Stimulated activated CD8-positive, alpha-beta memory T cell treated with anti-CD3 and anti-CD28 coated beads, Interleukin-2, amount 100 ng/mL, for 48 hours (primary cell): Measurements from ENCODE around the gene EFCAB9.
"Not testable (repeated sequence)": the region's sequence is repeated elsewhere in the genome, so short reads cannot be mapped to it uniquely, and the experiment has no call there.

Experiments
- DNase-seq, 2 donors: peaks; one replicate each; pipeline ENCODE4 v3.0.0-alpha.2; 2020; ENCODE audit warnings: low read depth in 2 of 2

Gene EFCAB9

DNA sequence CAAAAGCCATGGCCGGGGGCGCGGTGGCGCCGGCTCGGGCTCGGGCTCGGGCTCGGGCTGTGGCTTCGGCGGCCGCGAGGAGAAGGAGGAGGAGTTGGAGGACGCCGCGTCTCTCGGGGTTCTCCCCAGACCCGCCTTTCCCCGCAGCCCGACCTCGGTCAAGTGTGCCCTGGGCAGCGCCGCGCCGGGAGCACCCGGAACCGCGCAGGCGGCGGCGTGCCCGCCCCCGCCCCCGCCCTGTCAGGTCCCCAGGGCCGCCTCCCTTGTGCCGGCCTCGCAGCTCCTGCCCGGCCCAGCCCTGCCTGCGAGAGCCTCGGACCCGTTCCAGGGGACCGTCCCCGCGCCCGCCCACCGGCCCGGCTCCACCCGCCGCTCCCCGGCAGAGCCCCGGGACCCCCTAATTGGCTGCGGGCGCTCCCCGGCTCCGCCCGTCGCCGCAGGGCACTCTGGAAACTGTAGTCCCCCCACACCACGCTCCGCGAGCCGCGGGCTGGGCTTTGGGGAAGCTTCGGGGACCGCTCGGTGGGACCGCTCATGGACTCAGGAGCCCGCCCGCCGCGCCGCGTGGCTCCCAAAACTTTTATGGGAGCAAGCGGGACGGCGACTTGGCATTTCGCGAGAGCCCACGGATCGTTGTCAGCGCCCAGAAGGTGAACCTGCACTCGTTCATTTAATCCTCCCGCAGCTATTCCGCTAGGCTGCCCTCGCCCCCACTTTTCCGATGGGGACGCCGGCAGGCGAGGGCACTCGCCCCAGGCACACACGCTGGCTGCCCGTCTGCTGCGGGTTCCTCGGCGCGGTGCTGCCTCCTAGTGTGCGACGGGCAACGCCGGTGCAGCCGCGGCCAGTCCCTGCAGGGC lies 5.7 kb upstream of the EFCAB9 start, which contains the start of gene STK10:
Gene STK10 (minus strand): TSS at position 192 of the 860 bp plus-strand sequence. CDS start 182 bp downstream, at position 10.
- peak; percentile 87 to 89 for DNase-seq

DNA sequence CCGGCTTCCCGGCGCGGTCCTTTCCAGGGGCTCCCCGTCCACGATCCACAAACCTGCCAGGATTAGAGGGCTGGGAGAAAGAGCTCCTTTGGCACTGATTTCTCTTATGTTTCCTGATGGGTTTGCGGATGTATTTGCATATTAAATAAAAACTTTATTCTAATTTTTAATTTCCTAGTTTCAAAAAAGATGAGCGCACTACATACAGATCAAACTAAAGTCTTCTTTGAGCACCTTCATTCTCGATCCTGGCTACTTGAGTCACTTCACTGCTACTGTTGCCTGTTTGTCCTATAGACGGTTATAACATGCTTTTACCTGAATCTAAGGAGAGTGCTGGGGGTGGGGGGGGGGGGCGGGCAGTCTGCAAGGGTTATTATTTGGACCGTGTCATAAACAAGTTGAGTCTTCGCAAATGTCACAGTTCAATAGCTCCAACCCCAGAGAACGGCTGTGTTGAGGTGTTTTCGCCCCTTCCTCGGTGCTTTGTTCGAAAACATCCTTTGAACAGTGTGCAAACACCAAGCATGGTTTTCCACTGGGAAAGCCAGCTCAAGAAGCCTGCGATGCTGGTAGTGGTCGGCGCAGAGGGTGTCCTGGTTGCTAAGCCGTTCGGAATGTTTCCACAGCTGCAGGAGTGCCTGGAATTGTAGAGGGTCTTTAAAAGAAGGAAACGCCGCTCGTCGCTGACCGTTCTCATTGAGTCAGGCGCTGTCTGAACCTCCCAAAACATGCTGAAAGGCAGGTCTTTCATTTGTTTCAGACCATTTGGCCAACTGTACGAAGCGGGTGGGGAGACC lies 4.9 kb upstream of the EFCAB9 start:
- no peak for DNase-seq

DNA sequence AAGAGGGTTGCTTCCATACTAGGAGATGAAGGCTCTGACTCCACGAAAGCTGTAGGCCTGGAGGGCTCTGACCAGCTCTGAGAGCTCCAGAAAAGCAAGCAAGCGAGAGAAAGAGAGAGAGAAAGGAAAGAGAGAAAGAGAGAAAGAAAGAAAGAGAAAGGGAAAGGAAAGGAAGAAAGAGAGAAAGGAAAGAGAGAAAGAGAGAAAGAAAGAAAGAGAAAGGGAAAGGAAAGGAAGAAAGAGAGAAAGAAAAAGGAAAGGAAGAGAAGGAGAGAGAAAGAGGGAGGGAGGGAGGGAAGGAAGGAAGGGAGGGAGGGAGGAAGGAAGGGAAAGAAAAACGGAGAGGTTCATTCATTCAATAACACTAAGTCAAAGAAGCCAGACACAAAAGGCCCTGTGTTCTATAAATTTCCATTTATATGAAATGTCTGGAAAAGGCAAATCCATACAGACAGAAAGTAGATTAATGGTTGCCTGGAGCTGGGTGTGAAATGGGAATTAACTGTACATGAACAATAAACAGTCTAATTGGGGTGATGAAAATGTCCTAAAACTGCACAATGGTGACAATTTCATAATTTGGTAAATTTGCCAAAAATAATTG lies 4.2 kb upstream of the EFCAB9 start:
- DNase-seq = no peak

DNA sequence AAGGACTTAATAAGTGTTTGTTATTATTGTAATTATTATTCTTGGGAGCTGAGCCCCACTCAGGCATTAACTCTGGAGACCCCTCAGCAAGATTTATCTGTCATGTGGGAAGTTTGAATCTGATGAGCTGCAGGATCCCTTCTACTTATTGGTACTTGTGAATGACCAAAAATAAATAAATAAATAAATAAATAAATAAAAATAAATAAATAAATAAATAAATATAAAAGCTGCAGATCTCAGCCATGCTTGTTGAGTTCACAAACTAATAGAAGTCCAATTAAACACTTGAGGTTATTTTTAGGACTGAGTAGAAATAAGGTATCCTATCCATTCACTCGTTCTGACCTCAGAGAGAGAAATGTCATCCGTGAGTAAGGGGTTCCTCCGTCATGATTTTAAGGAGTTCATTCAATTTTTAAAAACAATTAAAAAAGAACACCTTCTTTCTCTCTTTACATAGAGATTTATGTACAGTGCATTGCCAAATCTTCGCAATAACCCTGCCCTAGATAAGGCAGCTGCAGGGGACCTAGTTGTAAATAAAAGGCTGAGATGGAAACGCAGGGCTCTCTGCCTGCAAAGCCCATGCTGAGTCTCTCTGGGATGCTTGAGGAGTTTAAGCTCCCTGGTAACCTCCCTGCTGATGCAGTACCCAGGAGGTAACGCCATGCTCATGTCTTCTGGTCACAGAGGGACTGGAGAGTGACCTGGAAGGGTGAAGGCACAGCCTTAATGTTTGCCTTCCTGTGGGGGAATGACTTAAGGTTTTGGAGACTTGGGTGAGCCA lies 1.2 kb downstream of the EFCAB9 start:
- no peak for DNase-seq

DNA sequence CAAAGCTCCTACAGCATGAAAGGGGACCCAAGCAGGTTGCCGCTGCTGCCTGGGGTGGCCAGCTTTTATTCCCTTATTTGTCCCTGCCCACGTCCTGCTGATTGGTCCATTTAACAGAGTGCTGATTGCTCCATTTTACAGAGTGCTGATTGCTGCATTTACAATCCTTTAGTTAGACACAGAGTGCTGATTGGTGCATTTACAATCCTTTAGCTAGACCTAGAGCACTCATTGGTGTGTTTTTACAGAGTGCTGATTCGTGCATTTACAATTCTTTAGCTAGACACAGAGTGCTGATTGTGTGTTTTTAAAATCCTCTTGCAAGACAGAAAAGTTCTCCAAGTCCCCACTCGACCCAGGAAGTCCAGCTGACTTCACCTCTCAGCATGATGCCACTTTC lies 3.8 kb downstream of the EFCAB9 start:
- not testable (repeated sequence) for DNase-seq

DNA sequence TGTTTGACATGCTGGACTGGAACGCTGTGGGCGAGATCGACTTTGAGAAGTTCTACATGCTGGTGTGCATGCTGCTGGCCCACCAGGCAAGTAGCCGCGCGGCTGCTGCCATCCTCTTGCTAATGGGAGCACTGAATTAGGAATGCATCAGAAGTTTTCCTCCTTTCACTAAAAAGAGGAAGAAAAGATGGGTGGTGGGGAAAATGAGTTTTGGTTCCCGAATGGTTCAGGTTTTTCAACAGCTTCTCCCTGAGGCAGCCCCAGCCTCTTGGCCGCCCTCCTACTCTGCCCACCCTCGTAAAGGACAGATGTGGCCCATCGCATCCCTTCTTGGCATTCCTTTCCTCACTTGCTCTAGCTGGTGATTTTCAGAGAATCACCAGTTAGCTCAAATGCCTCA lies 5.5 kb downstream of the EFCAB9 start:
- DNase-seq = no peak

DNA sequence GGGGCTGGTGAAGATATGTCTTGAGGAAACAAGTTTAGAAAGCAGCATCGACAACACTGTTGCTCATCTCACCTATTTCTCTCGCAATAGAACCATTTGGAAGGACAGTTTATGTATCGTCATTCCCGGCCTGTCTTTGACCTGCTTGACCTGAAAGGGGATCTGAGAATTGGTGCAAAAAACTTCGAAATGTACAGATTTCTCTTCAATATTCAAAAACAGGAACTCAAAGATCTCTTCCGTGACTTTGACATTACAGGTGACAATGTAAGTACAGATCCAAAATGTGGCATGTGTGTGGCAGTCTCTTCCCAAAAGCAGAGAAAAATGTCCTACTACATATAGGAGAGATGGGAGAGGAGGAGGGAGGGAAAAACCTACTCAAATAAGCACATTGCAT lies 6.5 kb downstream of the EFCAB9 start:
- no peak for DNase-seq

DNA sequence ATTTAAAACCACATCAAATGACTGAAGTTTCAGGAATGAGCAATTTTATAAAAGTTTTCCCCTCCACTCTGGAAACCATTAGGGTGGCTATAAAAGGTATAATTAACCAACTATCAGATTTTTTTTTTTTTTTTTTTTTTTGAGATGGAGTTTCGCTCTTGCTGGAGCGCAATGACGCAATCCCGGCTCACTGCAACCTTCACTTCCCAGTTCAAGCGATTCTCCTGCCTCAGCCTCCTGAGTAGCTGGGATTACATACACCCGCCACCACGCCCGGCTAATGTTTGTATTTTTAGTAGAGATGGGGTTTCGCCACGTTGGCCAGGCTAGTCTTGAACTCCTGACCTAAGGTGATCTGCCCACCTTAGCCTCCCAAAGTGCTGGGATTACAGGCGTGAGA lies 12.0 kb downstream of the EFCAB9 start:
- not testable (repeated sequence) for DNase-seq

DNA sequence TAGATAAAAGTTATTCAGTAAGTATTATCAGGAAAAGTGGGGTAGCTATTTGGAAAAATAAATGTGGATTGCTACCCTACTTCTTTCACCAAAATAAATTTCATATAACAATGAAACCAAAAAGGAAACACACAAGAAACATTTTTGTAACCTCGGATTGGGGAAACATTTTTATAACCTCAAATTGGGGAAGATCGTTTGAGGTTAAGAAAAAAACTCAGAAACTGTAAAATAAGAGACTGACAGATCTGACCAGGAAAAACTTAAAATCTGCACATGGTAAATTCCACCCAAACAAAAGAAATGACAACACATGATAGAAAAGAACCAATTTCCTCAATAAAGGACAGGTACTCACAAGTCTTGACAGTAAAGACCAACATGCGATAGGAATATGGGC lies 13.5 kb downstream of the EFCAB9 start:
- no peak for DNase-seq

DNA sequence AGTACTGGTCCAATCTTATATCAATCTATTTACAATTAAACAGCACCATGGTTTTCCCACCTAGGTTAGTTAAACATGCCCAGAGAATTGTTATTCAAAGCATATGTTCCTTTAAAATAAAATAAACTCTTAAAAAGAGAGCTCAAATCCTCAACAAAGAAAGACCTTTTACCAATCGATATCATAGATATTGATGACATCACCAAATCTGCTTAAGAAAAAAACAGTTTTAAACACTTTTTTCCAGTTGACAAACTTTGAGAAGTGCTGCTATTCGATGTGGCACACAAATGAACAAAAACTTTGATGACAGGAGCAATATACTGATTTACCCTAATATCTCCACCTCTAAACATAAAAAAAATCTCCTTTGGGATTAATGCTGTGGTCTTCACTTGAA lies 15.7 kb downstream of the EFCAB9 start:
- no peak for DNase-seq

DNA sequence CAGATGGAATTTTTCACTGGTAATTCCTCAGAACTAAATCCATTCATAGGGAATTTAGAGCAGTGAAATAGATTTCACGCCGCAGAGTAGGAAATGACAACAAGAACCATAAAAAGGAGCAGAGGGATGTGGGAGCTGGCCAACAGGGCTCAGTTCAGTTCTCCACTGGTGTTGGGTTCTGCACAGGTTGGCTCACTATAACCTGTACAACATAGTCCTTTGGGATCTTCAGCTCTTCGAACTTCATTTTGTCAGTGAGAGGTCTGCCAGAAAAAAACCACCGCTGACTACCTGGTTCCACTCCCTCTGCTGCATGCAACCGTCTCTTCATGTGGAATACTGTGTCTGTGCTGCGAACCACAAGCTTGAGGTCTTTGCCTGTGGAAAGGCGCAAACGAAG lies 17.7 kb downstream of the EFCAB9 start:
- DNase-seq = no peak

DNA sequence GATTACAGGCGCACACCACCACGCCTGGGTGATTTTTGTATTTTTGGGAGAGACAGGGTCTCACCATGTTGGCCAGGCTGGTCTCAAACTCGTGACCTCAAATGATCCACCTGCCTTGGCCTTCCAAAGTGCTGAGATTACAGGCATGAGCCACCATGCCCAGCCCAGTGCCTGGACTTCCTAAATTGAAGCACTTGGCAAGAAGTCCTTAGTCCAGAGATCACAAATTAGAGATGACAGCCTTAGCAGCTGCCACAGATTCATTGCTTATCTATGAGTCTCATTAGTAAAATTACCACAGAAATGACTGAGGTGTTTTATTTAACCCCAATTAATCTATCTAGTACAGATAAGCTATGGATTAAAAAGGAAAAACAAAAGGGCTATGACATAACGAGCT lies 19.2 kb downstream of the EFCAB9 start:
- no peak for DNase-seq

DNA sequence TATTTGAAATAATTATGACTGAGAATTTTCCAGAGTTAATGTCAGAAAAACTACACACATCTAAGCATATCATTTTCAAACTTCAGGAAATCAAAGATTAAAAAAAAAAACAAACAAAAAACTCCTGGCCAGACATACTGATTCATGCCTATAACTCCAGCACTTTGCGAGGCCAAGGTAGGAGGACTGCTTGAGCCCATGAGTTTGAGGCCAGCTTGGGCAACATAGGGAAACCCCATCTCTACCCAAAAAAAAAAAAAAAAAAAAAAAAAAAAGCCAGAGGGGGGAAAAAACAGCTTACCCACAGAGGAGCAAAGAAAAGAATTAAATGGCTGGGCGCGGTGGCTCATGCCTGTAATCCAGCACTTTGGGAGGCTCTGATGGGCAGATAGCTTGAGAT lies 22.4 kb downstream of the EFCAB9 start:
- DNase-seq = no peak

DNA sequence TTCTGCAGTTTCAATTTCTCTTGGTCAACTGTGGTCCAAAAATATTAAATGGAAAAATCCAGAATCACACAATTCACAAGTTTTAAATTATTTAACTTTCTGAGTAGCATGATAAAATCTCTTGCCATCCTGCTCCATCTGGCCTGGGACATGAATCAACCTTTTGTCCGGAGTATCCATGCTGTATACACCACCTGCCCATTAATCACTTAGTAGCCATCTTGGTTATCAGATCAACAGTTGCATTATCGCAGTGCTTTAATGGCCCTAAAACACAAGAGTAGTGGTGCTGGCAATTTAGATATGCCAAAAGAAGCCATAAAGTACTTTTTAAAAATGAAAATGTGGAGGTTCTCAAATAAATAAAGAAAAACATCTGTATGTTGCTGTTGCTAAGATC lies 25.3 kb downstream of the EFCAB9 start:
- DNase-seq = no peak

DNA sequence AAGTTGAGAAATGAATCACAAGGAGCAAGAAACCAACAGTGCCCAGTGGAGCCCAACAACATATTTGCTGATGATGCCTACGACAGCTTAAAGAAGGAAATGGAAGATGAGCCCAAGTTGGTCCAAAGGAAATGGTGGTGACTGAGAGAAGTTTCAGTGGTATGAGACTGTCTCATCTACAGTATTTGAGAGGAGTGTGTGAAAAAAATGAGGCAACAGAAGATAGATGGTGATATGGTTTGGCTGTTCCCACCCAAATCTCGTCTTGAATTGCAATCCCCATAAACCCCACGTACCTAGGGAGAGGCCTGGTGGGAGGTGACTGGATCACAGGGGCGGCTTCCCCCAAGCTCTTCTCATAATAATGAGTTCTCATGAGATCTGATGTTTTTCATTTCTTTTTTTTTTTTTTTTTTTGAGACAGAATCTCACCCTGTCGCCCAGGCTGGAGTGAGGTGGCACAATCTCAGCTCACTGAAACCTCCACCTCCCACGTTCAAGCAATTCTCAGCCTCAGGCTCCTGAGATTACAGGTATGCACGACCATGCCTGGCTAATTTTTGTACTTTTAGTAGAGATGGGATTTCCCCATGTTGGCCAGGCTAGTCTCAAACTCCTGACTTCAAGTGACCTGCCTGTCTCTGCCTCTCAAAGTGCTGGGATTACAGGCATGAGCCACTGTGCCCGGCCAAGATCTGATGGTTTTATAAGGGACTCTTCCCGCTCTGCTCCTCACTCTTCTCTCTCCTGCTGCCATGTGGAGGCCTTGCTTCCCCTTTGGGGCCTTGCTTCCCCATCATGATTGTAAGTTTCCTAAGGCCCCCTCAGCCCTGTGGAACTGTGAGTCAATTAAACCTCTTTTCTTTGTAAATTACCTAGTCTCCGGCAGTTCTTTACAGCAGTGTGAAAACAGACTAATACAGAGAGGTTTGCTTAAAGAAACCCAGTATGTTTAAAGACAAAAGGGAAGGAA lies 30.2 kb downstream of the EFCAB9 start:
- peak; percentile 20 to 49 for DNase-seq

DNA sequence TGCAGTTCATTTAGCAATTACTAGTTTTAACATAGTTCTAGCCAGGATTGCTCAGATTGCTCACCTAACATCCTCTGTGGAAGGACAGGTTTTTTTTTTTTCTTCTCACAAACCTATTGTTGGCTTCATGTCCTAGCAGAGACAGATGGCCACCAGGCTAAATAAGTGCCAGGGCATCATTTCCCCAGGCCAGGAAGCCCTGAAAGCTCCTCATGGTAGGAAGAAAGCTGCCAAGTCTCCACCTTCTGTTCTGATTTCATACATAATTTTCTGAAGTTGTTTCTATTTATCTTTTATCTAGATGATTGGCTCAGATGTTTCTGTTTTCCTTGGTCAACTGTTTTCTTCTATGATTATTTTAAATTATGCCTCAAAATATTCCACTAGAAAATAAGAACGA lies 31.0 kb downstream of the EFCAB9 start:
- no peak for DNase-seq

DNA sequence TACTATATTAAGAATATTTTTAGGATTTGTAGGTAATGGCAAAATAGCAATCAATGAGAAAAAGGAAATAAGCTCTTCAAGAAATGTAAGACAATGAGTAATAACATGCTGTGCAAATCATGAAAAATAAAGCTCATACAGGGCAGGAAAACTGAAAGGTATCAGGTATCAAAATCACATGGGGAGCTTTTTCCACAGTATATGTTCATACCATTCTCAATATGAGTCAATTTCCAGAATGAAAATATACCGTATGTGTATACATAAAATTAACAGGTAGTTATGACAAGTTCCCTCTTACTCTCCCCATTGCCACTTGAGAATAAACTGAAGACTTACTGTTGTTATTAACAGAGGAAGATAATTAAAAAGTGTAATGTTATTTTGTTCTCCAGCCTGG lies 35.9 kb downstream of the EFCAB9 start:
- no peak for DNase-seq

DNA sequence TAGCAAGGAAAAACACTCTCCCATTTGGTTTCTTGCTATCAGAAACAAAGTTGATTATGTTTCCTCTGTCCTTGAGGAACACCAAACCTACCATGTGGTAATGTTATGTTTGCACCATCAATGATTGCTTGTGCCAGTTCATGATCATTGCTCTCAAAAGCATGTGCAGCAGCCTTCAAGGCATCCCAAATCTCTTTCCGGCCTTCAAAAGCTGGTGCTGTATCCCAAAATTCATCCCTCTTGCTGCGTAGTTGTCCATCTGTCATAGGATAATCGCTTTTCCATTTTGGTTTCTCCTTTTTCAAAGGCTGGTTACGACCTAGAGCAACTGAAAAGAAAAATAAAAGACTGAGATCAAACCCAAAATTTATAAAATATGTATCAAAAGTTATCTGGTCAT lies 40.1 kb downstream of the EFCAB9 start:
- no peak for DNase-seq

DNA sequence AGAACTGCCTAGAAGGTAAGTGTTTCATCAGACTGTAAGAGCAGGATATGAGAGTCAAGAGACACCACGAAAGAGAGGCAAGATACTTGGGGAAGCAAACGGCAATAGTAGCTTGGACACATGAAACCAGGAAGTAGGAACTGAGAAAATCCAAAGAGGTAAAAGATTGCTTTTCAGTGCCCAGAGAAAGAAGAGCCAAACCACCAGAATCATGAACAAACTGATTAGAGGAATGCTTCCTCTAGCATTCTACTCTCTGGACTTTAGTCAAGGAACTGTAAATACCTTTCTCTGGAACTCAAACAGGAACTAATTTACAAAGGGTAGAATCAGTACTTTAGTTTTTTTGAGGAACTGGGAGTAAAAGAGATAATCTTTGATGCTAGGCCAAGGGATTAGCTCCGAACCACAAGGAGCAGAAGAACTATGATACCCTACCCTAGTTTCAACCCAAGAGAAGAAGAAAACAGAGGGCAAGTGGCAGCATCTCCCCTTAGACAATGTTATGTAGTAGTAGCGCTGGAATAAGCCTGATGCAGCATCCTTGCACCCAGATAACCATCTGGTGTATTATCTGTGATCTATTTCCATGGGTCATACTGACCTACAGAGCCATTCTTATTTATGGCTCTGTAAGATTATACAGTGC lies 41.3 kb downstream of the EFCAB9 start:
- DNase-seq = no peak
